ENCODE data around the gene SNCG.
A peak's percentile ranks its signal among the peaks of the same experiment; 100 is the strongest.
"Not testable (repeated sequence)": the region's sequence is repeated elsewhere in the genome, so short reads cannot be mapped to it uniquely, and the experiment has no call there.

SNCG gene

GRCh38 chr10:86941991-86942421 is 16.4 kb upstream of the SNCG start:
- Mint-ChIP-seq H3K4me1 (ENCODE audit: low read depth) (peaks cover 4% of the 10 kb centered on the region), H3K36me3 (no peaks in the 10 kb centered on the region), H3K27me3 (no peaks in the 10 kb centered on the region), H3K9me3 (ENCODE audit: low read depth) (no peaks in the 10 kb centered on the region), H3K4me3 (no peak overlapping the region), H3K27ac (no peak overlapping the region)

- H3K27me3 Mint-ChIP-seq, result no peaks in the 10 kb centered on the region
- H3K27ac Mint-ChIP-seq, result no peak overlapping the region
- H3K4me3 Mint-ChIP-seq, result no peak overlapping the region
- peaks cover 4% of the 10 kb centered on the region for H3K4me1 Mint-ChIP-seq (ENCODE audit: low read depth)
- no peaks in the 10 kb centered on the region for H3K9me3 Mint-ChIP-seq (ENCODE audit: low read depth)
- no peaks in the 10 kb centered on the region for H3K36me3 Mint-ChIP-seq
These were observed 15.7 kb upstream of the SNCG start for GRCh38 chr10:86942441-86943315.

- H3K36me3 Mint-ChIP-seq, result peaks cover 4% of the 10 kb centered on the region
- H3K27ac Mint-ChIP-seq, result no peak overlapping the region
- no peaks in the 10 kb centered on the region for H3K27me3 Mint-ChIP-seq
- H3K9me3 Mint-ChIP-seq (ENCODE audit: low read depth), result no peaks in the 10 kb centered on the region
- H3K4me1 Mint-ChIP-seq (ENCODE audit: low read depth), result peaks cover 7% of the 10 kb centered on the region
- no peak overlapping the region for H3K4me3 Mint-ChIP-seq
These were observed 14.9 kb upstream of the SNCG start for GRCh38 chr10:86943316-86944030.

GRCh38 chr10:86944031-86944419 is 14.4 kb upstream of the SNCG start:
- no peaks in the 10 kb centered on the region for H3K9me3 Mint-ChIP-seq (ENCODE audit: low read depth)
- H3K4me1 Mint-ChIP-seq (ENCODE audit: low read depth), result peaks cover 10% of the 10 kb centered on the region
- H3K36me3 Mint-ChIP-seq, result peaks cover 6% of the 10 kb centered on the region
- no peak overlapping the region for H3K27ac Mint-ChIP-seq
- no peak overlapping the region for H3K4me3 Mint-ChIP-seq
- no peaks in the 10 kb centered on the region for H3K27me3 Mint-ChIP-seq

GRCh38 chr10:86944471-86944870 is 13.9 kb upstream of the SNCG start:
- H3K4me3 Mint-ChIP-seq, result no peak overlapping the region
- H3K27me3 Mint-ChIP-seq, result no peaks in the 10 kb centered on the region
- no peaks in the 10 kb centered on the region for H3K9me3 Mint-ChIP-seq (ENCODE audit: low read depth)
- H3K27ac Mint-ChIP-seq, result no peak overlapping the region
- H3K4me1 Mint-ChIP-seq (ENCODE audit: low read depth), result peaks cover 13% of the 10 kb centered on the region
- H3K36me3 Mint-ChIP-seq, result peaks cover 6% of the 10 kb centered on the region

GRCh38 chr10:86944907-86945306 is 13.5 kb upstream of the SNCG start:
- Mint-ChIP-seq H3K9me3 (ENCODE audit: low read depth) (no peaks in the 10 kb centered on the region), H3K4me1 (ENCODE audit: low read depth) (peaks cover 13% of the 10 kb centered on the region), H3K36me3 (peaks cover 6% of the 10 kb centered on the region), H3K27me3 (no peaks in the 10 kb centered on the region), H3K27ac (no peak overlapping the region), H3K4me3 (no peak overlapping the region)

- H3K9me3 Mint-ChIP-seq (ENCODE audit: low read depth), result no peaks in the 10 kb centered on the region
- H3K4me1 Mint-ChIP-seq (ENCODE audit: low read depth), result peaks cover 19% of the 10 kb centered on the region
- no peak overlapping the region for H3K27ac Mint-ChIP-seq
- H3K27me3 Mint-ChIP-seq, result no peaks in the 10 kb centered on the region
- peaks cover 10% of the 10 kb centered on the region for H3K36me3 Mint-ChIP-seq
- no peak overlapping the region for H3K4me3 Mint-ChIP-seq
These were observed 12.8 kb upstream of the SNCG start for GRCh38 chr10:86945361-86946212.

- no peaks in the 10 kb centered on the region for H3K27me3 Mint-ChIP-seq
- H3K4me1 Mint-ChIP-seq (ENCODE audit: low read depth), result peaks cover 27% of the 10 kb centered on the region
- H3K36me3 Mint-ChIP-seq, result peaks cover 10% of the 10 kb centered on the region
- no peak overlapping the region for H3K27ac Mint-ChIP-seq
- no peak overlapping the region for H3K4me3 Mint-ChIP-seq
- no peaks in the 10 kb centered on the region for H3K9me3 Mint-ChIP-seq (ENCODE audit: low read depth)
These were observed 11.9 kb upstream of the SNCG start for GRCh38 chr10:86946213-86947155.

GRCh38 chr10:86947806-86948205 is 10.6 kb upstream of the SNCG start:
- H3K36me3 Mint-ChIP-seq, result peaks cover 14% of the 10 kb centered on the region
- not testable (repeated sequence) for H3K9me3 Mint-ChIP-seq (ENCODE audit: low read depth); H3K27me3 Mint-ChIP-seq; H3K27ac Mint-ChIP-seq; H3K4me3 Mint-ChIP-seq
- H3K4me1 Mint-ChIP-seq (ENCODE audit: low read depth), result peaks cover 27% of the 10 kb centered on the region

- Mint-ChIP-seq H3K4me3 (peak overlapping the region; percentile 35), H3K9me3 (ENCODE audit: low read depth) (peaks cover 6% of the 10 kb centered on the region), H3K4me1 (ENCODE audit: low read depth) (peaks cover 23% of the 10 kb centered on the region), H3K27ac (peak overlapping the region; percentile 92), H3K27me3 (no peaks in the 10 kb centered on the region), H3K36me3 (peaks cover 14% of the 10 kb centered on the region)
These were observed 8.1 kb upstream of the SNCG start for GRCh38 chr10:86950349-86950748.

- H3K4me3 Mint-ChIP-seq, result no peak overlapping the region
- H3K27ac Mint-ChIP-seq, result no peak overlapping the region
- peaks cover 6% of the 10 kb centered on the region for H3K9me3 Mint-ChIP-seq (ENCODE audit: low read depth)
- H3K27me3 Mint-ChIP-seq, result no peaks in the 10 kb centered on the region
- H3K36me3 Mint-ChIP-seq, result peaks cover 14% of the 10 kb centered on the region
- peaks cover 23% of the 10 kb centered on the region for H3K4me1 Mint-ChIP-seq (ENCODE audit: low read depth)
These were observed 7.1 kb upstream of the SNCG start for GRCh38 chr10:86951184-86951761.

- Mint-ChIP-seq H3K4me1 (ENCODE audit: low read depth) (peaks cover 23% of the 10 kb centered on the region), H3K36me3 (peaks cover 14% of the 10 kb centered on the region), H3K27me3 (no peaks in the 10 kb centered on the region), H3K9me3 (ENCODE audit: low read depth) (peaks cover 6% of the 10 kb centered on the region), H3K27ac (no peak overlapping the region), H3K4me3 (no peak overlapping the region)
These were observed 6.3 kb upstream of the SNCG start for GRCh38 chr10:86952106-86952505.

GRCh38 chr10:86952697-86953096 is 5.7 kb upstream of the SNCG start:
- not testable (repeated sequence) for H3K27me3 Mint-ChIP-seq; H3K27ac Mint-ChIP-seq; H3K9me3 Mint-ChIP-seq (ENCODE audit: low read depth); H3K4me3 Mint-ChIP-seq
- Mint-ChIP-seq H3K4me1 (ENCODE audit: low read depth) (peaks cover 23% of the 10 kb centered on the region), H3K36me3 (peaks cover 14% of the 10 kb centered on the region)

All from activated naive CD8-positive, alpha-beta T cell (primary cell).